ENCODE measurements around the gene PJA2. TPM values are rescaled to one million over a fixed set of nuclear protein-coding genes. Genes with fewer than 3 reads are reported as not detected.
"Not testable (repeated sequence)": the region's sequence is repeated elsewhere in the genome, so short reads cannot be mapped to it uniquely, and the experiment has no call there.

The PJA2 gene
- total RNA-seq, 4 donors from 2014 or later: 74.5 to 120 (median 90.4) TPM

- no peak for ATAC-seq (ENCODE audit: low FRiP score)
- no peak for TF ChIP-seq CTCF (IDR thresholded peaks at IDR 0.05)
- DNase-seq (ENCODE audit: low spot score): no peak
Observed at GRCh38 chr5:109450129-109450877, 40.5 kb upstream of the PJA2 start.

- DNase-seq (ENCODE audit: low spot score) (no peak), ATAC-seq (ENCODE audit: low FRiP score) (no peak)
- no peak for TF ChIP-seq CTCF (IDR thresholded peaks at IDR 0.05)
Observed at GRCh38 chr5:109448838-109449237, 39.1 kb upstream of the PJA2 start.

- TF ChIP-seq CTCF (IDR thresholded peaks at IDR 0.05): no peak
- ATAC-seq (ENCODE audit: low FRiP score) (no peak), DNase-seq (ENCODE audit: low spot score) (no peak)
Observed at GRCh38 chr5:109439590-109439989, 29.8 kb upstream of the PJA2 start.

GRCh38 chr5:109426075-109426474 lies 16.3 kb upstream of the PJA2 start:
- TF ChIP-seq CTCF (IDR thresholded peaks at IDR 0.05): no peak
- DNase-seq (ENCODE audit: low spot score): no peak
- no peak for ATAC-seq (ENCODE audit: low FRiP score)

GRCh38 chr5:109425521-109425920 lies 15.7 kb upstream of the PJA2 start:
- DNase-seq (ENCODE audit: low spot score): not testable (repeated sequence)

GRCh38 chr5:109421956-109422355 lies 12.2 kb upstream of the PJA2 start:
- TF ChIP-seq CTCF (IDR thresholded peaks at IDR 0.05): no peak
- ATAC-seq (ENCODE audit: low FRiP score) (no peak), DNase-seq (ENCODE audit: low spot score) (no peak)

More at GRCh38 chr5:109425521-109425920, 15.7 kb upstream of the PJA2 start:
- not testable (repeated sequence) for ATAC-seq (ENCODE audit: low FRiP score)

- no peak for TF ChIP-seq CTCF (IDR thresholded peaks at IDR 0.05)
- DNase-seq (ENCODE audit: low spot score) (no peak), ATAC-seq (ENCODE audit: low FRiP score) (no peak)
Observed at GRCh38 chr5:109418712-109419352, 9.1 kb upstream of the PJA2 start.

Data from omental fat pad (tissue), 4 donors.